ENCODE results near the gene BRDT.

BRDT gene

DNA sequence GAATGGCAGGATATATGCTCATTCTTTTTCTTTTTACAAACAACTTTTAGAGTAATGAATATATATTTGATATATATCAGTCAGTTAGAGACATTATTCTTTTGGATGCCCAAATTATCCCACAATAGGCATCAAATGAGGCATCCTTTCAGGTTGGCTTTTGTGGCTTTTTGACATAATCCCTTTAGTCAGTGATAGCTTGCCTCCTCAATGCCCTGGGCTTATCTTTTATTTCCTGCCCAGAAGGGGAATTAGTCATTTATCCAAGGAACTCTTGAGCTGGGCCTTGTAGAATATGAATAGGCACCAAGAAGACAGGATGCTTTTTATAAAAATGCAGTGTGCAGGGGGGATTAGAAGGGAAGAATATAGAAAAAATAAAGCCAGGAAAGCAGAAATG is 102.7 kb downstream of the BRDT start:
- no peak overlapping the region for H3K4me3 ChIP-seq (ENCODE audit: low read depth, low read length)
- no peak for DNase-seq (ENCODE audit: low read depth)
- TF ChIP-seq POLR2A (IDR thresholded peaks at IDR 0.05; ENCODE audit: extremely low read depth, insufficient read length) (no peak), MAX (IDR thresholded peaks at IDR 0.05; ENCODE audit: low read depth, low read length) (no peak), MYC (IDR thresholded peaks at IDR 0.05; ENCODE audit: low read depth, low read length) (no peak), CTCF (IDR thresholded peaks at IDR 0.05; ENCODE audit: low read depth, low read length) (no peak)
